Stimulated activated CD8-positive, alpha-beta memory T cell treated with anti-CD3 and anti-CD28 coated beads, Interleukin-7, amount 100 ng/mL, for 48 hours (primary cell): ENCODE measurements around the gene RIN3.

ENCODE experiments used
- DNase-seq, 2 donors: peaks; one replicate each; pipeline ENCODE4 v3.0.0-alpha.2; 2020; ENCODE audit warnings: low read depth in 1 of 2; ENCODE audit errors: extremely low read depth in 1 of 2

The RIN3 gene

GRCh38 chr14:92684801-92685560 lies 171.4 kb downstream of the RIN3 start:
- DNase-seq, result no peak

- no peak for DNase-seq
These were observed 172.3 kb downstream of the RIN3 start for GRCh38 chr14:92685784-92686355.

GRCh38 chr14:92686411-92686899 lies 172.9 kb downstream of the RIN3 start:
- DNase-seq, result no peak

GRCh38 chr14:92686900-92687427 lies 173.4 kb downstream of the RIN3 start:
- peak in 1 of 2 donors; percentile 60 for DNase-seq

GRCh38 chr14:92687681-92688433 lies 174.3 kb downstream of the RIN3 start:
- DNase-seq, result no peak

- no peak for DNase-seq
These were observed 175.1 kb downstream of the RIN3 start for GRCh38 chr14:92688434-92689375.

- DNase-seq, result no peak
These were observed 176.8 kb downstream of the RIN3 start for GRCh38 chr14:92690171-92691011.

GRCh38 chr14:92692822-92693226 lies 179.2 kb downstream of the RIN3 start:
- DNase-seq, result no peak

- DNase-seq, result no peak
These were observed 180.6 kb downstream of the RIN3 start for GRCh38 chr14:92693998-92694795.

- no peak for DNase-seq
These were observed 181.2 kb downstream of the RIN3 start for GRCh38 chr14:92694807-92695206.

GRCh38 chr14:92695562-92695961 lies 182.0 kb downstream of the RIN3 start:
- no peak for DNase-seq

- no peak for DNase-seq
These were observed 182.8 kb downstream of the RIN3 start for GRCh38 chr14:92696366-92696765.

- DNase-seq, result no peak
These were observed 184.8 kb downstream of the RIN3 start for GRCh38 chr14:92698393-92698792.

- no peak for DNase-seq
These were observed 188.2 kb downstream of the RIN3 start for GRCh38 chr14:92701826-92702225.

GRCh38 chr14:92702441-92702918 lies 188.9 kb downstream of the RIN3 start:
- DNase-seq, result no peak

- DNase-seq, result no peak
These were observed 189.9 kb downstream of the RIN3 start for GRCh38 chr14:92703516-92703915.

- DNase-seq, result no peak
These were observed 190.6 kb downstream of the RIN3 start for GRCh38 chr14:92704036-92704804.

GRCh38 chr14:92704821-92705220 lies 191.2 kb downstream of the RIN3 start:
- DNase-seq, result no peak
